Stimulated activated memory B cell treated with anti-CD40 and anti-IgM and Interleukin-4, amounts not matched to agents 10 μg/mL and 1 μg/mL and 100 μg/mL, for 72 hours (primary cell): ENCODE measurements around the gene MYBPC2.
A peak's percentile ranks its signal among the peaks of the same experiment; 100 is the strongest.

ENCODE experiments used
- ATAC-seq: fragments of 150-1000 bp; cut with Tn5 transposase; 2 replicates; pipeline ENCODE4 v1.10.0; 2021
- H3K27ac Mint-ChIP-seq: one replicate; pipeline ENCODE4 v1.8.0; 2022; ENCODE audit warnings: mild to moderate bottlenecking, mixed read lengths
- H3K27me3 Mint-ChIP-seq: one replicate; pipeline ENCODE4 v1.8.0; 2022; ENCODE audit warnings: mixed read lengths
- H3K36me3 Mint-ChIP-seq: one replicate; pipeline ENCODE4 v1.8.0; 2022; ENCODE audit warnings: mixed read lengths
- H3K4me1 Mint-ChIP-seq: one replicate; pipeline ENCODE4 v1.8.0; 2022; ENCODE audit warnings: mixed read lengths
- H3K4me3 Mint-ChIP-seq: one replicate; pipeline ENCODE4 v1.8.0; 2022; ENCODE audit warnings: mild to moderate bottlenecking, moderate library complexity, mixed read lengths
- H3K9me3 Mint-ChIP-seq: one replicate; pipeline ENCODE4 v1.8.0; 2022; ENCODE audit warnings: mixed read lengths

Gene MYBPC2

GRCh38 chr19:50401605-50402450 is 30.9 kb upstream of the MYBPC2 start:
- Mint-ChIP-seq H3K4me1 (no peaks in the 10 kb centered on the region), H3K27ac (no peak overlapping the region), H3K36me3 (peaks cover 60% of the 10 kb centered on the region), H3K27me3 (no peaks in the 10 kb centered on the region), H3K9me3 (no peaks in the 10 kb centered on the region), H3K4me3 (no peak overlapping the region)
- no peak for ATAC-seq

- H3K27ac Mint-ChIP-seq, result no peak overlapping the region
- H3K4me3 Mint-ChIP-seq, result no peak overlapping the region
- no peaks in the 10 kb centered on the region for H3K27me3 Mint-ChIP-seq
- peaks cover 64% of the 10 kb centered on the region for H3K36me3 Mint-ChIP-seq
- no peak for ATAC-seq
- H3K4me1 Mint-ChIP-seq, result no peaks in the 10 kb centered on the region
- no peaks in the 10 kb centered on the region for H3K9me3 Mint-ChIP-seq
Measured at GRCh38 chr19:50402544-50403301, 30.0 kb upstream of the MYBPC2 start.

- Mint-ChIP-seq H3K27ac (no peak overlapping the region), H3K36me3 (peaks cover 65% of the 10 kb centered on the region), H3K27me3 (no peaks in the 10 kb centered on the region), H3K4me3 (no peak overlapping the region), H3K4me1 (no peaks in the 10 kb centered on the region), H3K9me3 (no peaks in the 10 kb centered on the region)
- no peak for ATAC-seq
Measured at GRCh38 chr19:50406156-50406820, 26.4 kb upstream of the MYBPC2 start.

GRCh38 chr19:50406829-50407228 is 25.9 kb upstream of the MYBPC2 start:
- ATAC-seq, result no peak
- Mint-ChIP-seq H3K9me3 (no peaks in the 10 kb centered on the region), H3K36me3 (peaks cover 64% of the 10 kb centered on the region), H3K27ac (no peak overlapping the region), H3K4me3 (no peak overlapping the region), H3K27me3 (no peaks in the 10 kb centered on the region), H3K4me1 (no peaks in the 10 kb centered on the region)

- H3K4me3 Mint-ChIP-seq, result no peak overlapping the region
- no peak for ATAC-seq
- H3K4me1 Mint-ChIP-seq, result peaks cover 4% of the 10 kb centered on the region
- no peak overlapping the region for H3K27ac Mint-ChIP-seq
- H3K9me3 Mint-ChIP-seq, result no peaks in the 10 kb centered on the region
- H3K36me3 Mint-ChIP-seq, result peaks cover 63% of the 10 kb centered on the region
- H3K27me3 Mint-ChIP-seq, result no peaks in the 10 kb centered on the region
Measured at GRCh38 chr19:50409347-50409746, 23.3 kb upstream of the MYBPC2 start.

GRCh38 chr19:50410109-50410508 is 22.6 kb upstream of the MYBPC2 start:
- H3K4me1 Mint-ChIP-seq, result peaks cover 12% of the 10 kb centered on the region
- ATAC-seq, result no peak
- no peak overlapping the region for H3K4me3 Mint-ChIP-seq
- peaks cover 62% of the 10 kb centered on the region for H3K36me3 Mint-ChIP-seq
- no peaks in the 10 kb centered on the region for H3K27me3 Mint-ChIP-seq
- no peaks in the 10 kb centered on the region for H3K9me3 Mint-ChIP-seq
- no peak overlapping the region for H3K27ac Mint-ChIP-seq

GRCh38 chr19:50412419-50412818 is 20.3 kb upstream of the MYBPC2 start:
- Mint-ChIP-seq H3K27me3 (no peaks in the 10 kb centered on the region), H3K27ac (no peak overlapping the region), H3K4me1 (peaks cover 34% of the 10 kb centered on the region), H3K36me3 (peaks cover 39% of the 10 kb centered on the region), H3K4me3 (no peak overlapping the region), H3K9me3 (no peaks in the 10 kb centered on the region)
- no peak for ATAC-seq

- Mint-ChIP-seq H3K27ac (no peak overlapping the region), H3K9me3 (no peaks in the 10 kb centered on the region), H3K36me3 (peaks cover 39% of the 10 kb centered on the region), H3K27me3 (no peaks in the 10 kb centered on the region), H3K4me1 (peaks cover 36% of the 10 kb centered on the region), H3K4me3 (no peak overlapping the region)
- ATAC-seq, result no peak
Measured at GRCh38 chr19:50413096-50413495, 19.6 kb upstream of the MYBPC2 start.

- Mint-ChIP-seq H3K27me3 (no peaks in the 10 kb centered on the region), H3K36me3 (peaks cover 38% of the 10 kb centered on the region), H3K4me1 (peaks cover 40% of the 10 kb centered on the region), H3K4me3 (no peak overlapping the region), H3K27ac (no peak overlapping the region), H3K9me3 (no peaks in the 10 kb centered on the region)
- ATAC-seq, result no peak
Measured at GRCh38 chr19:50413531-50413930, 19.2 kb upstream of the MYBPC2 start.

GRCh38 chr19:50414864-50415660 is 17.6 kb upstream of the MYBPC2 start:
- H3K4me3 Mint-ChIP-seq, result peak overlapping the region; percentile 74
- ATAC-seq, result peak; percentile 42
- no peaks in the 10 kb centered on the region for H3K27me3 Mint-ChIP-seq
- peak overlapping the region; percentile 91 for H3K27ac Mint-ChIP-seq
- peaks cover 40% of the 10 kb centered on the region for H3K36me3 Mint-ChIP-seq
- peaks cover 47% of the 10 kb centered on the region for H3K4me1 Mint-ChIP-seq
- no peaks in the 10 kb centered on the region for H3K9me3 Mint-ChIP-seq

- Mint-ChIP-seq H3K9me3 (no peaks in the 10 kb centered on the region), H3K4me3 (peak overlapping the region; percentile 74), H3K4me1 (peaks cover 53% of the 10 kb centered on the region), H3K36me3 (peaks cover 42% of the 10 kb centered on the region), H3K27ac (peak overlapping the region; percentile 91), H3K27me3 (no peaks in the 10 kb centered on the region)
- peak; percentile 77 for ATAC-seq
Measured at GRCh38 chr19:50415661-50416033, 17.0 kb upstream of the MYBPC2 start.

- Mint-ChIP-seq H3K4me3 (peak overlapping the region; percentile 74), H3K27me3 (no peaks in the 10 kb centered on the region), H3K4me1 (peaks cover 60% of the 10 kb centered on the region), H3K9me3 (no peaks in the 10 kb centered on the region), H3K36me3 (peaks cover 48% of the 10 kb centered on the region), H3K27ac (peak overlapping the region; percentile 91)
- ATAC-seq, result no peak
Measured at GRCh38 chr19:50416034-50416977, 16.4 kb upstream of the MYBPC2 start.

GRCh38 chr19:50417111-50418081 is 15.3 kb upstream of the MYBPC2 start:
- Mint-ChIP-seq H3K27ac (peak overlapping the region; percentile 91), H3K27me3 (no peaks in the 10 kb centered on the region), H3K4me1 (peaks cover 71% of the 10 kb centered on the region), H3K36me3 (peaks cover 54% of the 10 kb centered on the region), H3K4me3 (peak overlapping the region; percentile 97), H3K9me3 (no peaks in the 10 kb centered on the region)
- peak; percentile 1 for ATAC-seq
